Measurements from ENCODE around the gene PAK4. TPM values are rescaled to one million over a fixed set of nuclear protein-coding genes. Genes with fewer than 3 reads are reported as not detected.

PAK4 gene
- total and polyA plus RNA-seq, 9 of the 15 experiments (the other 6 are each of a cell fraction or from before 2014, with no cell fraction given), result 0.21 to 33.5 (median 5.8) TPM

DNA sequence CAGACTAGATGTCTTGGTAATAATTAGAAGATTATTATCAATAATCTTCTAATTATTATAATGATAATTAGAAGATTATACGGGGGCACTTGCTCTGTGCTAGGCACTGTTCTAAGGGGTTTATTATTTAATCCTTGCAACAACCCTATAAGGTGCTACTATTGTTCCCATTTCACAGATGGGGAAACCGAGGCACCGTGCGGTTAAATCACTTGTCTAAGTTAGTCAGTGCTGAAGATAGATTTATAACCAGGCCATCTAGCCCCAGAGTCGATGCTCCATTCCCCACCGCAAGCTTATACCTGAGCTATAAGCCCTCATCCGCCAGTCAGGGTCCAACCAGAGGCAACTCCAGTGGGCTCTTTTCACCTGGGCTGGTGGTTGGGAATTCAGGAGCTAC is 43.4 kb upstream of the PAK4 start:
- no TSS peak for BruUV-seq (replicated peaks)
- WGBS (ENCODE audit: insufficient coverage, low coverage, missing lambda C conversion rate), result 20% methylated on average over 7 of the region's 7 CpGs
- no peak for FAIRE-seq
- Histone ChIP-seq H3K4me1 (replicated peaks in 1 of 2; ENCODE audit: control insufficient read depth in 2 of 2, insufficient read depth in 2 of 2, low read length in 2 of 2) (peaks cover 0 to 8% of the 10 kb centered on the region in 2 experiments; a peak in 2 of 5 replicates), H3K79me2 (ENCODE audit: control insufficient read depth, insufficient read depth, low read length) (no peaks in the 10 kb centered on the region), H3K9me3 (replicated peaks; ENCODE audit: control insufficient read depth, insufficient read depth, low read depth, low read length) (no peaks in the 10 kb centered on the region), H3K4me2 (ENCODE audit: insufficient read depth, low read length) (no peak overlapping the region), H3K36me3 (ENCODE audit: control insufficient read depth, insufficient read depth, low read length) (no peaks in the 10 kb centered on the region), H3K27ac (ENCODE audit: extremely low read depth, low read depth, low read length) (no peak overlapping the region), H2AFZ (ENCODE audit: low read depth, low read length) (no peak overlapping the region), H4K20me1 (replicated peaks; ENCODE audit: control insufficient read depth, insufficient read depth, low read length) (0 out of 2 replicates have a peak, but pooled peaks cover 11% of the 10 kb centered on the region), H3K27me3 (ENCODE audit: control insufficient read depth in 2 of 2, insufficient read depth in 2 of 2, low read length in 2 of 2) (peaks cover 32 to 46% of the 10 kb centered on the region in 2 experiments), H3K9ac (ENCODE audit: insufficient read depth in 1 of 2, low read depth in 2 of 2, low read length in 2 of 2) (no peak overlapping the region), H3K4me3 (no peak overlapping the region), H3K9me1 (ENCODE audit: control insufficient read depth, insufficient read depth, low read length) (no peaks in the 10 kb centered on the region)
- intact Hi-C loops (cut with micrococcal nuclease), result no loop called here
- CTCF ChIA-PET (ENCODE audit: low intra/inter-chr PET ratio), result no interaction called here
- no peak for DNase-seq (ENCODE audit: extremely low read depth in 1 of 4, low spot score in 3 of 4)
- TF ChIP-seq BCOR (IDR thresholded peaks at IDR 0.05) (peak; percentile 56; the same call in 1 of the 2 replicates), NCOA2 (IDR thresholded peaks at IDR 0.05; ENCODE audit: partially characterized antibody in 2 of 2) (no peak), RBM25 (IDR thresholded peaks at IDR 0.05; ENCODE audit: low read depth, low read length, severe bottlenecking) (peak; percentile 84), ADNP (tag; IDR thresholded peaks at IDR 0.05) (0 out of 2 replicates have a peak, but pooled peaks have one; percentile 48), HCFC1 (IDR thresholded peaks at IDR 0.05; ENCODE audit: low read depth, low read length) (no peak), SREBF1 (IDR thresholded peaks at IDR 0.05; ENCODE audit: borderline replicate concordance, low read depth, low read length) (no peak), SIRT6 (IDR thresholded peaks at IDR 0.05; ENCODE audit: low read depth, low read length) (no peak)
- TF ChIP-seq, protein P1, sequence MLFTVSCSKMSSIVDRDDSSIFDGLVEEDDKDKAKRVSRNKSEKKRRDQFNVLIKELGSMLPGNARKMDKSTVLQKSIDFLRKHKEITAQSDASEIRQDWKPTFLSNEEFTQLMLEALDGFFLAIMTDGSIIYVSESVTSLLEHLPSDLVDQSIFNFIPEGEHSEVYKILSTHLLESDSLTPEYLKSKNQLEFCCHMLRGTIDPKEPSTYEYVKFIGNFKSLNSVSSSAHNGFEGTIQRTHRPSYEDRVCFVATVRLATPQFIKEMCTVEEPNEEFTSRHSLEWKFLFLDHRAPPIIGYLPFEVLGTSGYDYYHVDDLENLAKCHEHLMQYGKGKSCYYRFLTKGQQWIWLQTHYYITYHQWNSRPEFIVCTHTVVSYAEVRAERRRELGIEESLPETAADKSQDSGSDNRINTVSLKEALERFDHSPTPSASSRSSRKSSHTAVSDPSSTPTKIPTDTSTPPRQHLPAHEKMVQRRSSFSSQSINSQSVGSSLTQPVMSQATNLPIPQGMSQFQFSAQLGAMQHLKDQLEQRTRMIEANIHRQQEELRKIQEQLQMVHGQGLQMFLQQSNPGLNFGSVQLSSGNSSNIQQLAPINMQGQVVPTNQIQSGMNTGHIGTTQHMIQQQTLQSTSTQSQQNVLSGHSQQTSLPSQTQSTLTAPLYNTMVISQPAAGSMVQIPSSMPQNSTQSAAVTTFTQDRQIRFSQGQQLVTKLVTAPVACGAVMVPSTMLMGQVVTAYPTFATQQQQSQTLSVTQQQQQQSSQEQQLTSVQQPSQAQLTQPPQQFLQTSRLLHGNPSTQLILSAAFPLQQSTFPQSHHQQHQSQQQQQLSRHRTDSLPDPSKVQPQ (CRISPR knock-in tag; IDR thresholded peaks at IDR 0.05; ENCODE audit: borderline replicate concordance), result no peak
- TF ChIP-seq, protein P2, sequence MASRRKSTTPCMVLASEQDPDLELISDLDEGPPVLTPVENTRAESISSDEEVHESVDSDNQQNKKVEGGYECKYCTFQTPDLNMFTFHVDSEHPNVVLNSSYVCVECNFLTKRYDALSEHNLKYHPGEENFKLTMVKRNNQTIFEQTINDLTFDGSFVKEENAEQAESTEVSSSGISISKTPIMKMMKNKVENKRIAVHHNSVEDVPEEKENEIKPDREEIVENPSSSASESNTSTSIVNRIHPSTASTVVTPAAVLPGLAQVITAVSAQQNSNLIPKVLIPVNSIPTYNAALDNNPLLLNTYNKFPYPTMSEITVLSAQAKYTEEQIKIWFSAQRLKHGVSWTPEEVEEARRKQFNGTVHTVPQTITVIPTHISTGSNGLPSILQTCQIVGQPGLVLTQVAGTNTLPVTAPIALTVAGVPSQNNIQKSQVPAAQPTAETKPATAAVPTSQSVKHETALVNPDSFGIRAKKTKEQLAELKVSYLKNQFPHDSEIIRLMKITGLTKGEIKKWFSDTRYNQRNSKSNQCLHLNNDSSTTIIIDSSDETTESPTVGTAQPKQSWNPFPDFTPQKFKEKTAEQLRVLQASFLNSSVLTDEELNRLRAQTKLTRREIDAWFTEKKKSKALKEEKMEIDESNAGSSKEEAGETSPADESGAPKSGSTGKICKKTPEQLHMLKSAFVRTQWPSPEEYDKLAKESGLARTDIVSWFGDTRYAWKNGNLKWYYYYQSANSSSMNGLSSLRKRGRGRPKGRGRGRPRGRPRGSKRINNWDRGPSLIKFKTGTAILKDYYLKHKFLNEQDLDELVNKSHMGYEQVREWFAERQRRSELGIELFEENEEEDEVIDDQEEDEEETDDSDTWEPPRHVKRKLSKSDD (conservative IDR thresholded peaks at IDR 0.05; ENCODE audit: low read length), result no peak
- ATAC-seq, result no peak
- in situ Hi-C loops (cut with MboI), result no loop called here
- POLR2A ChIA-PET, result interaction anchor here (1.2 kb wide), 1 partner anchor 44 kb away, joined by 3 read pairs; no protein-coding TSS in a partner anchor
